ENCODE measurements around the gene ADRA1B. TPM values are rescaled to one million over a fixed set of nuclear protein-coding genes. Genes with fewer than 3 reads are reported as not detected.

The ADRA1B gene
- total RNA-seq, 1 experiment from 2014 or later, result 0.29 TPM

- Histone ChIP-seq H3K9ac (ENCODE audit: low read length) (peak overlapping the region; percentile 8; the same call in 1 of the 2 replicates), H3K9me2 (replicated peaks; ENCODE audit: low read length) (no peaks in the 10 kb centered on the region), H3K27ac (ENCODE audit: low read length) (0 out of 2 replicates have a peak overlapping the region, but pooled peaks have one; percentile 12), H3K4me2 (ENCODE audit: low read length) (peak overlapping the region; percentile 90), H3F3A (ENCODE audit: low read length, unreplicated experiment) (no peaks in the 10 kb centered on the region), H4K20me1 (ENCODE audit: low read length) (no peaks in the 10 kb centered on the region), H3K9me3 (ENCODE audit: low read length) (no peaks in the 10 kb centered on the region), H3K4me1 (ENCODE audit: insufficient read depth, low read length) (peaks cover 10% of the 10 kb centered on the region), H3K79me2 (ENCODE audit: low read length) (no peaks in the 10 kb centered on the region), H2AFZ (ENCODE audit: low read length) (peak overlapping the region; percentile 92), H3K4me3 (ENCODE audit: low read length) (peak overlapping the region; percentile 69), H3K36me3 (ENCODE audit: low read depth, low read length) (no peaks in the 10 kb centered on the region), H3K27me3 (ENCODE audit: low read length) (no peaks in the 10 kb centered on the region)
- ATAC-seq (peak; percentile 98), DNase-seq (peak; percentile 89)
- POLR2A ChIA-PET (ENCODE audit: unreplicated experiment), result no interaction called here
- TF ChIP-seq CTCF (conservative IDR thresholded peaks at IDR 0.05; ENCODE audit: low read depth, low read length), result peak; percentile 91
- TF ChIP-seq EZH2 (IDR thresholded peaks at IDR 0.05; ENCODE audit: low read length, unreplicated experiment), result no peak
- BruUV-seq (replicated peaks), result no TSS peak
- intact Hi-C loops (cut with micrococcal nuclease), result loop anchor here (1.0 to 10.0 kb wide), 9 partner anchors 60 to 830 kb away; partner anchors contain the start of gene IL12B
- CTCF ChIA-PET, result interaction anchor here (0.6 to 1.6 kb wide), 9 partner anchors 8 to 701 kb away, joined by 3 to 13 read pairs (median 3); no protein-coding TSS in a partner anchor
These were observed 70.9 kb downstream of the ADRA1B start for GRCh38 chr5:159987031-159987674.

- CTCF ChIA-PET, result no interaction called here
- BruUV-seq (replicated peaks), result no TSS peak
- intact Hi-C loops (cut with micrococcal nuclease), result loop anchor here (1.0 kb wide), 1 partner anchor 659 kb away; no protein-coding TSS in a partner anchor
These were observed 74.2 kb downstream of the ADRA1B start for GRCh38 chr5:159990506-159990905.

More at GRCh38 chr5:159990506-159990905, 74.2 kb downstream of the ADRA1B start:
- no peaks in the 10 kb centered on the region for H4K20me1 ChIP-seq (ENCODE audit: low read length)
- H3K4me2 ChIP-seq (ENCODE audit: low read length), result no peak overlapping the region
- no peak overlapping the region for H2AFZ ChIP-seq (ENCODE audit: low read length)
- POLR2A ChIA-PET (ENCODE audit: unreplicated experiment), result no interaction called here
- no peaks in the 10 kb centered on the region for H3K36me3 ChIP-seq (ENCODE audit: low read depth, low read length)
- peak; percentile 49 for DNase-seq
- no peaks in the 10 kb centered on the region for H3K79me2 ChIP-seq (ENCODE audit: low read length)
- no peak overlapping the region for H3K4me3 ChIP-seq (ENCODE audit: low read length)
- H3K27ac ChIP-seq (ENCODE audit: low read length), result no peak overlapping the region
- peaks cover 4% of the 10 kb centered on the region; the same call in 1 of the 2 replicates for H3K27me3 ChIP-seq (ENCODE audit: low read length)
- TF ChIP-seq CTCF (conservative IDR thresholded peaks at IDR 0.05; ENCODE audit: low read depth, low read length) (peak; percentile 58), EZH2phosphoT487 (IDR thresholded peaks at IDR 0.05; ENCODE audit: borderline replicate concordance, low read length) (no peak), EZH2 (IDR thresholded peaks at IDR 0.05; ENCODE audit: low read length, unreplicated experiment) (no peak)
- H3K9ac ChIP-seq (ENCODE audit: low read length), result no peak overlapping the region
- 0 out of 2 replicates have a peak, but pooled peaks have one; percentile 6 for ATAC-seq
- no peaks in the 10 kb centered on the region for H3F3A ChIP-seq (ENCODE audit: low read length, unreplicated experiment)
- no peaks in the 10 kb centered on the region for H3K9me3 ChIP-seq (ENCODE audit: low read length)
- H3K9me2 ChIP-seq (replicated peaks; ENCODE audit: low read length), result no peaks in the 10 kb centered on the region
- H3K4me1 ChIP-seq (ENCODE audit: insufficient read depth, low read length), result peaks cover 6% of the 10 kb centered on the region; the same call in 1 of the 2 replicates
